OCI-LY7 (cell line): ENCODE results near the gene CNN1.

Experiments used
- EZH2phosphoT487 ChIP-seq: fragments of 200-600 bp; sonication (generic); IDR thresholded peaks from 2 replicates; pipeline ENCODE4 v1.6.1; 2018; ENCODE audit warnings: low read depth, borderline replicate concordance, mild to moderate bottlenecking, mixed run types, antibody characterized with exemption, low read length, moderate library complexity, mixed read lengths
- TF ChIP-seq, protein P1 (sequence below): fragments of 200-600 bp; sonication (generic); conservative IDR thresholded peaks from 2 replicates; pipeline ENCODE4 v1.5.1; 2014; ENCODE audit warnings: mild to moderate bottlenecking, antibody characterized with exemption, low read length, moderate library complexity, mixed read lengths

DNA sequence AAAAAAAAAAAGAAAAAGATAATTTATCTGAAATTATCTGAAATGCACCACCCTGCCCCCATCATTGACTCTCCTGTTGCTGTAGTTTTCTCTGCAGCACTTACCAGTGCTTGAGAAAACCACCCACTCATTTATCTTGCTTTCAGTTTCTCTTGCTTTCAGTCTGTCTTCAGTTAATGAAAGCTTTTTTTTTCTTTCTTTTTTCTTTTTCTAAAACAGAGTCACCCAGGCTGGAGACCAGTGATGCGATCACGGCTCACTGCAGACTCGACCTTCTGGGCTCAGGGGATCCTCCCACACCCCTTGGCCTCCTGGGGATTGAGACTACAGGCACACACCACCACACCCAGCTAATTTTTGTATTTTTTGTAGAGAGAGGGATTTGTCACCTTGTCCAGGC is 43.1 kb downstream of the CNN1 start:
- TF ChIP-seq, protein P1, sequence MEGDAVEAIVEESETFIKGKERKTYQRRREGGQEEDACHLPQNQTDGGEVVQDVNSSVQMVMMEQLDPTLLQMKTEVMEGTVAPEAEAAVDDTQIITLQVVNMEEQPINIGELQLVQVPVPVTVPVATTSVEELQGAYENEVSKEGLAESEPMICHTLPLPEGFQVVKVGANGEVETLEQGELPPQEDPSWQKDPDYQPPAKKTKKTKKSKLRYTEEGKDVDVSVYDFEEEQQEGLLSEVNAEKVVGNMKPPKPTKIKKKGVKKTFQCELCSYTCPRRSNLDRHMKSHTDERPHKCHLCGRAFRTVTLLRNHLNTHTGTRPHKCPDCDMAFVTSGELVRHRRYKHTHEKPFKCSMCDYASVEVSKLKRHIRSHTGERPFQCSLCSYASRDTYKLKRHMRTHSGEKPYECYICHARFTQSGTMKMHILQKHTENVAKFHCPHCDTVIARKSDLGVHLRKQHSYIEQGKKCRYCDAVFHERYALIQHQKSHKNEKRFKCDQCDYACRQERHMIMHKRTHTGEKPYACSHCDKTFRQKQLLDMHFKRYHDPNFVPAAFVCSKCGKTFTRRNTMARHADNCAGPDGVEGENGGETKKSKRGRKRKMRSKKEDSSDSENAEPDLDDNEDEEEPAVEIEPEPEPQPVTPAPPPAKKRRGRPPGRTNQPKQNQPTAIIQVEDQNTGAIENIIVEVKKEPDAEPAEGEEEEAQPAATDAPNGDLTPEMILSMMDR: no peak
- TF ChIP-seq EZH2phosphoT487: no peak
